Activated CD8-positive, alpha-beta memory T cell treated with anti-CD3 and anti-CD28 coated beads for 36 hours (primary cell): ENCODE results near the gene ANKS1A. TPM values are rescaled to one million over a fixed set of nuclear protein-coding genes. Genes with fewer than 3 reads are reported as not detected.

Experiments
- CTCF ChIA-PET: fragments of 350-600 bp; sonication (Branson Sonifier 250); formaldehyde crosslinking; loops from one replicate; lab custom pipeline; 2021; ENCODE audit warnings: antibody characterized with exemption; lab: Charles Lee
- POLR2A ChIA-PET: fragments of 350-600 bp; sonication (Branson Sonifier 250); formaldehyde crosslinking; loops from one replicate; lab custom pipeline; 2021; ENCODE audit warnings: antibody characterized with exemption; lab: Charles Lee
- total RNA-seq, 2 experiments: library from RNA; stranded (reverse); gene quantifications; one replicate each; pipeline ENCODE4 v1.2.3, GENCODE V29; 2021

Gene ANKS1A
- total RNA-seq, 2 experiments from 2014 or later: 7.9 to 8.6 TPM

- POLR2A ChIA-PET: no interaction called here
- CTCF ChIA-PET: interaction anchor here (1.0 to 1.2 kb wide), 2 partner anchors 25 to 128 kb away, joined by 3 to 4 read pairs; no protein-coding TSS in a partner anchor
These were observed 122.3 kb downstream of the ANKS1A start for GRCh38 chr6:35011096-35012041.

- ChIA-PET CTCF (no interaction called here), POLR2A (no interaction called here)
These were observed 124.6 kb downstream of the ANKS1A start for GRCh38 chr6:35013701-35014100.

- CTCF ChIA-PET: no interaction called here
These were observed 125.3 kb downstream of the ANKS1A start for GRCh38 chr6:35014341-35014740.

GRCh38 chr6:35014786-35015185 lies 125.7 kb downstream of the ANKS1A start:
- ChIA-PET CTCF (no interaction called here), POLR2A (no interaction called here)

More at GRCh38 chr6:35014341-35014740, 125.3 kb downstream of the ANKS1A start:
- POLR2A ChIA-PET: no interaction called here

- ChIA-PET POLR2A (no interaction called here), CTCF (no interaction called here)
These were observed 126.4 kb downstream of the ANKS1A start for GRCh38 chr6:35015476-35015875.

- POLR2A ChIA-PET: no interaction called here
- CTCF ChIA-PET: no interaction called here
These were observed 126.9 kb downstream of the ANKS1A start for GRCh38 chr6:35015996-35016395.

GRCh38 chr6:35016502-35017321 lies 127.7 kb downstream of the ANKS1A start:
- ChIA-PET POLR2A (no interaction called here), CTCF (no interaction called here)

GRCh38 chr6:35017411-35018181 lies 128.5 kb downstream of the ANKS1A start:
- ChIA-PET CTCF (no interaction called here), POLR2A (no interaction called here)

GRCh38 chr6:35018182-35018519 lies 129.1 kb downstream of the ANKS1A start:
- POLR2A ChIA-PET: no interaction called here
- CTCF ChIA-PET: no interaction called here

GRCh38 chr6:35018746-35019145 lies 129.7 kb downstream of the ANKS1A start:
- CTCF ChIA-PET: no interaction called here
- POLR2A ChIA-PET: no interaction called here

- CTCF ChIA-PET: no interaction called here
- POLR2A ChIA-PET: no interaction called here
These were observed 130.1 kb downstream of the ANKS1A start for GRCh38 chr6:35019171-35019570.

GRCh38 chr6:35019831-35020230 lies 130.8 kb downstream of the ANKS1A start:
- POLR2A ChIA-PET: no interaction called here
- CTCF ChIA-PET: no interaction called here

GRCh38 chr6:35021004-35021403 lies 131.9 kb downstream of the ANKS1A start:
- ChIA-PET POLR2A (no interaction called here), CTCF (no interaction called here)

GRCh38 chr6:35023091-35024000 lies 134.3 kb downstream of the ANKS1A start:
- ChIA-PET CTCF (no interaction called here), POLR2A (no interaction called here)

GRCh38 chr6:35024551-35025054 lies 135.5 kb downstream of the ANKS1A start:
- ChIA-PET CTCF (no interaction called here), POLR2A (no interaction called here)

- POLR2A ChIA-PET: no interaction called here
- CTCF ChIA-PET: no interaction called here
These were observed 136.5 kb downstream of the ANKS1A start for GRCh38 chr6:35025232-35026188.

GRCh38 chr6:35026434-35027222 lies 137.6 kb downstream of the ANKS1A start:
- POLR2A ChIA-PET: no interaction called here
- CTCF ChIA-PET: no interaction called here
